ENCODE data around the gene BBS7. TPM values are rescaled to one million over a fixed set of nuclear protein-coding genes. Genes with fewer than 3 reads are reported as not detected.

BBS7 gene
- total and polyA plus RNA-seq, 2 of the 13 experiments (the other 11 are each of a cell fraction or from before 2014, with no cell fraction given) = 9.0 to 15.7 TPM

Other genes starting within 250 kb of the BBS7 start
- gene ANXA5, start 173.5 kb downstream of the BBS7 start, total RNA-seq (2016; rRNA removed; fragmentation: Illumina TruSeq; extraction: Trizol) = 342 and 477 TPM in 2 replicates
- 175 and 209 TPM in 2 replicates for gene ANXA5, start 173.5 kb downstream of the BBS7 start, polyA plus RNA-seq (2011; rRNA removed)
- not detected in 2 replicates for gene SMIM43, start 105.3 kb downstream of the BBS7 start, total RNA-seq (2016; rRNA removed; fragmentation: Illumina TruSeq; extraction: Trizol)
- gene SMIM43, start 105.3 kb downstream of the BBS7 start, polyA plus RNA-seq (2011; rRNA removed) = not detected in 2 replicates
- 48.0 and 61.5 TPM in 2 replicates for gene EXOSC9, start 69.2 kb downstream of the BBS7 start, total RNA-seq (2016; rRNA removed; fragmentation: Illumina TruSeq; extraction: Trizol)
- 22.0 and 26.0 TPM in 2 replicates for gene EXOSC9, start 69.2 kb downstream of the BBS7 start, polyA plus RNA-seq (2011; rRNA removed)
- 105 and 160 TPM in 2 replicates for gene CCNA2, start 46.6 kb downstream of the BBS7 start, total RNA-seq (2016; rRNA removed; fragmentation: Illumina TruSeq; extraction: Trizol)
- gene CCNA2, start 46.6 kb downstream of the BBS7 start, polyA plus RNA-seq (2011; rRNA removed) = 16.4 and 31.3 TPM in 2 replicates
- gene TRPC3, start 81.6 kb upstream of the BBS7 start, total RNA-seq (2016; rRNA removed; fragmentation: Illumina TruSeq; extraction: Trizol) = not detected in 2 replicates
- not detected in 2 replicates for gene TRPC3, start 81.6 kb upstream of the BBS7 start, polyA plus RNA-seq (2011; rRNA removed)

Measured in HepG2 (cell line).